Stomach (tissue), 9 donors: ENCODE measurements around the gene TMEM81. TPM values are rescaled to one million over a fixed set of nuclear protein-coding genes. Genes with fewer than 3 reads are reported as not detected.
A peak's percentile ranks its signal among the peaks of the same experiment; 100 is the strongest.

Source experiments
- DNase-seq, 2 donors: peaks; one replicate each; pipeline versions ENCODE4 v3.0.0 to v3.0.0-alpha.2; 2013 to 2019
- H3K27ac ChIP-seq, 5 donors: fragments of 200-600 bp in 4 of 5; sonication (generic) in 4 of 5; one replicate each; pipeline ENCODE4 v1.5.1; 2013 to 2019; ENCODE audit warnings: mild to moderate bottlenecking in 1 of 5, moderate library complexity in 1 of 5
- H3K27me3 ChIP-seq, 3 donors: fragments of 200-600 bp; sonication (generic); one replicate each; pipeline ENCODE4 v1.5.1; 2017 to 2019; ENCODE audit warnings: mixed run types in 1 of 3
- H3K36me3 ChIP-seq, 4 donors: fragments of 200-600 bp; sonication (generic); 1 replicate in 3 of 4; 2 replicates in 1 of 4; pipeline ENCODE4 v1.5.1; 2016 to 2019
- H3K4me1 ChIP-seq, 4 donors: fragments of 200-600 bp; sonication (generic); one replicate each; pipeline ENCODE4 v1.5.1; 2016 to 2019
- H3K4me3 ChIP-seq, 4 donors: fragments of 200-600 bp; sonication (generic) in 3 of 4; one replicate each; pipeline ENCODE4 v1.5.1; 2016 to 2019; ENCODE audit warnings: mild to moderate bottlenecking in 1 of 4
- H3K9me3 ChIP-seq, 4 donors: fragments of 200-600 bp; sonication (generic); one replicate each; pipeline ENCODE4 v1.5.1; 2016 to 2019
- EP300 ChIP-seq: sonication (generic); formaldehyde crosslinking; IDR thresholded peaks from one replicate; pipeline ENCODE4 v1.6.1; 2017; ENCODE audit warnings: antibody characterized with exemption
- POLR2A ChIP-seq, 4 donors: fragments of 450-650 bp; IDR thresholded peaks; one replicate each; pipeline ENCODE4 v1.6.1; 2016; ENCODE audit warnings: antibody characterized with exemption in 4 of 4, control low read depth in 2 of 4, mild to moderate bottlenecking in 1 of 4, moderate library complexity in 1 of 4
- POLR2AphosphoS5 ChIP-seq, 3 donors: sonication (generic); formaldehyde crosslinking; IDR thresholded peaks; one replicate each; pipeline ENCODE4 v1.6.1; 2016; ENCODE audit warnings: antibody characterized with exemption in 3 of 3
- WGBS, 5 donors: extraction: QIAGEN DNeasy Blood & Tissue Kit in 3 of 5; methylation state at CpG; one replicate each; pipeline versions ENCODE4 v1.1.5 to v1.1.7; 2013 to 2018; 5-methylcytosine and 5-hydroxymethylcytosine counted together
- intact Hi-C: fragments of 100-400 bp; cut with DNase I; formaldehyde crosslinking; loops from one replicate; pipeline ENCODE4 v1.15.1; 2023; ENCODE audit warnings: low total_unique reads
- polyA plus RNA-seq, 3 donors: library from polyadenylated mRNA; stranded (reverse); fragments of 200-250 nt; gene quantifications; one replicate each; pipeline ENCODE4 v1.2.3, GENCODE V29; 2013
- total RNA-seq, 5 donors: library from RNA; depleted of rRNA; stranded (reverse); fragments of >200 nt; gene quantifications; one replicate each; pipeline versions ENCODE4 v1.1.0 to v1.2.3, GENCODE V29; 2014 to 2016
- TF ChIP-seq, protein P1 (sequence below), 7 experiments: fragments of 450-650 bp in 4 of 7; fragments of 200-600 bp in 3 of 7; sonication (generic) in 3 of 7; IDR thresholded peaks; one replicate each; pipeline ENCODE4 v1.5.1; 2016 to 2019; ENCODE audit warnings: antibody characterized with exemption in 7 of 7, control low read depth in 2 of 7, mild to moderate bottlenecking in 1 of 7
- donor health status: healthy with polysubstance abuse.
- donor health status: Bipolar disorder and iron deficiency.
- donor health status: healthy.

Gene TMEM81
- total and polyA plus RNA-seq, 8 donors, result 1.1 to 10.3 (median 1.8) TPM; not detected in 4

DNA sequence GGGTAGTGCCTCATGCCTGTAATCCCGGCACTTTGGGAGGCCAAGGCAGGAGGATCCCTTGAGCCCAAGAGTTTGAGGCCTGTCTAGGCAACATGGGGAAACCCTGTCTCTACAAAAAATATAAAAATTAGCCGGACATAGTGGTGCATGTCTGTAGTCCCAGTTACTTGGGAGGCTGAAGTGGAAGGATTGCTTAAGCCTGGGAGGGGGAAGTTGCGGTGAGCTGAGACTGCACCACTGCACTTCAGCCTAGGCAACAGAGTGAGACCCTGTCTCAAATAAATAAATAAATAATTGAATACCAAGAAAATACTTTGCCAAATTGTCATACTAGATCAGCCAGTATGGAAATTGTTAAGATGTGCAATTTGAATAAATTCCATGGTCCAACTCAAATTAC, 43.4 kb upstream of the TMEM81 start:
- H3K4me3 ChIP-seq, result no peak overlapping the region
- H3K4me1 ChIP-seq, result peaks cover 0 to 8% (median 4%) of the 10 kb centered on the region in 4 donors
- no peak overlapping the region for H3K27ac ChIP-seq
- H3K27me3 ChIP-seq, result no peaks in the 10 kb centered on the region
- H3K36me3 ChIP-seq, result no peaks in the 10 kb centered on the region
- no peak for TF ChIP-seq EP300
- no peak for TF ChIP-seq POLR2AphosphoS5 (IDR thresholded peaks at IDR 0.05)
- no peak for TF ChIP-seq POLR2A (IDR thresholded peaks at IDR 0.05)
- intact Hi-C loops, result loop anchor here (10.0 kb wide), 1 partner anchor 127 kb away; no protein-coding TSS in a partner anchor
- WGBS, 5 donors, result 80 to 93% (median 84%) methylated on average over 3 of the region's 3 CpGs
- no peak for DNase-seq
- no peaks in the 10 kb centered on the region for H3K9me3 ChIP-seq

- DNase-seq, result no peak
- Histone ChIP-seq H3K36me3 (no peaks in the 10 kb centered on the region), H3K9me3 (no peaks in the 10 kb centered on the region), H3K4me3 (no peak overlapping the region), H3K4me1 (peaks cover 16 to 29% (median 22%) of the 10 kb centered on the region in 4 donors), H3K27ac (no peak overlapping the region), H3K27me3 (no peaks in the 10 kb centered on the region)
- intact Hi-C loops, result loop anchor here (10.0 kb wide), 1 partner anchor 130 kb away; no protein-coding TSS in a partner anchor
- 83 to 88% (median 87%) methylated on average over 7 of the region's 7 CpGs for whole genome bisulfite sequencing, 5 donors
- TF ChIP-seq POLR2AphosphoS5 (IDR thresholded peaks at IDR 0.05), result no peak
- TF ChIP-seq POLR2A (IDR thresholded peaks at IDR 0.05), result no peak
- TF ChIP-seq EP300, result no peak
- TF ChIP-seq, protein P1, sequence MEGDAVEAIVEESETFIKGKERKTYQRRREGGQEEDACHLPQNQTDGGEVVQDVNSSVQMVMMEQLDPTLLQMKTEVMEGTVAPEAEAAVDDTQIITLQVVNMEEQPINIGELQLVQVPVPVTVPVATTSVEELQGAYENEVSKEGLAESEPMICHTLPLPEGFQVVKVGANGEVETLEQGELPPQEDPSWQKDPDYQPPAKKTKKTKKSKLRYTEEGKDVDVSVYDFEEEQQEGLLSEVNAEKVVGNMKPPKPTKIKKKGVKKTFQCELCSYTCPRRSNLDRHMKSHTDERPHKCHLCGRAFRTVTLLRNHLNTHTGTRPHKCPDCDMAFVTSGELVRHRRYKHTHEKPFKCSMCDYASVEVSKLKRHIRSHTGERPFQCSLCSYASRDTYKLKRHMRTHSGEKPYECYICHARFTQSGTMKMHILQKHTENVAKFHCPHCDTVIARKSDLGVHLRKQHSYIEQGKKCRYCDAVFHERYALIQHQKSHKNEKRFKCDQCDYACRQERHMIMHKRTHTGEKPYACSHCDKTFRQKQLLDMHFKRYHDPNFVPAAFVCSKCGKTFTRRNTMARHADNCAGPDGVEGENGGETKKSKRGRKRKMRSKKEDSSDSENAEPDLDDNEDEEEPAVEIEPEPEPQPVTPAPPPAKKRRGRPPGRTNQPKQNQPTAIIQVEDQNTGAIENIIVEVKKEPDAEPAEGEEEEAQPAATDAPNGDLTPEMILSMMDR (IDR thresholded peaks at IDR 0.05), result no peak
Measured at GRCh38 chr1:205124726-205125125, 40.5 kb upstream of the TMEM81 start.

DNA sequence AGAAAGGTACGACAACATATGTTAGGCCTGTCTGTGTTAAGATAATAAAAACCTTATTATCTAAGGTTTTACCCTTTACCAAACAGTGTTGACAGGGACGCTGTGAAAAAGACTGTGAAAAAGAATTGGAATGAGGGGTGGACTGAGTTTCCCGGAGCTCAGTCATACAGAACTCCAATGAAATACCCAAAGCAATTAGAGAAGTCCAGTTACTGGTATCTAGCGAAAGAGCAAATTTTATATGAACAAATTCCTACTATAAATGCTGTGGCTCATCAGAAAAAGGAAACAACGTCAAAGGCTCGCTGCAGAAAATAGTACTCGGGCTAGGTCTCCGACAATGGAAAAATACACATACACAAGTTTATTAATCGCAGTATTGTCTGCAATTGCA, 38.2 kb upstream of the TMEM81 start:
- no peaks in the 10 kb centered on the region for H3K27me3 ChIP-seq
- no peaks in the 10 kb centered on the region for H3K9me3 ChIP-seq
- peaks cover 0 to 21% (median 17%) of the 10 kb centered on the region in 4 donors for H3K36me3 ChIP-seq
- intact Hi-C loops, result loop anchor here (10.0 kb wide), 1 partner anchor 132 kb away; no protein-coding TSS in a partner anchor
- WGBS, 5 donors, result 9 to 24% (median 14%) methylated on average over 9 of the region's 9 CpGs
- H3K4me3 ChIP-seq, result peak overlapping the region; percentile 84 to 97 (median 96)
- peak overlapping the region; percentile 89 to 97 (median 94) for H3K27ac ChIP-seq
- DNase-seq, result no peak
- no peak for TF ChIP-seq POLR2AphosphoS5 (IDR thresholded peaks at IDR 0.05)
- TF ChIP-seq, protein P1 (IDR thresholded peaks at IDR 0.05), result peak in 2 of 7 experiments; percentile 2
- peaks cover 16 to 43% (median 31%) of the 10 kb centered on the region in 4 donors for H3K4me1 ChIP-seq

- H3K27ac ChIP-seq, result peak within 1 kb of the TSS; percentile 89 to 97 (median 94)
- peaks cover 16 to 43% (median 31%) of the 10 kb centered on the region in 4 donors for H3K4me1 ChIP-seq
- peak; percentile 96 to 98 for DNase-seq
- H3K36me3 ChIP-seq, result peaks cover 0 to 27% (median 23%) of the 10 kb centered on the region in 4 donors
- 0% methylated on average over 41 to 46 of the region's 46 CpGs for WGBS, 5 donors
- H3K9me3 ChIP-seq, result no peaks in the 10 kb centered on the region
- intact Hi-C loops, result loop anchor here (10.0 kb wide), 1 partner anchor 133 kb away; no protein-coding TSS in a partner anchor
- H3K4me3 ChIP-seq, result peak within 1 kb of the TSS; percentile 84 to 97 (median 96)
- no peaks in the 10 kb centered on the region for H3K27me3 ChIP-seq
- TF ChIP-seq POLR2A (IDR thresholded peaks at IDR 0.05), result peak in 1 of 4 donors; percentile 33
- peak; percentile 77 to 83 (median 79) for TF ChIP-seq POLR2AphosphoS5 (IDR thresholded peaks at IDR 0.05)
- TF ChIP-seq, protein P1 (IDR thresholded peaks at IDR 0.05), result peak in 5 of 7 experiments; percentile 32 to 65 (median 44)
- no peak for TF ChIP-seq EP300
Measured at GRCh38 chr1:205121660-205122488, 37.6 kb upstream of the TMEM81 start, which contains the start of gene RBBP5. Gene RBBP5, minus strand, starts transcription at chr1:205121978. Its CDS starts 105 bp downstream, at chr1:205121873.
